Cardiac muscle cell (in vitro differentiated cells and primary cell): ENCODE results near the gene BBX. TPM values are rescaled to one million over a fixed set of nuclear protein-coding genes. Genes with fewer than 3 reads are reported as not detected.

Experiments used
- DNase-seq, 2 donors: peaks; one replicate each; pipeline versions ENCODE4 v3.0.0 to v3.0.0-alpha.2; 2010 to 2017; ENCODE audit warnings: low read depth in 1 of 2, low spot score in 1 of 2
- H3K27ac ChIP-seq: fragments of 200-600 bp; sonication (generic); 2 replicates; pipeline ENCODE4 v1.5.1; 2016
- H3K27me3 ChIP-seq: fragments of 200-600 bp; sonication (generic); 2 replicates; pipeline ENCODE4 v1.6.0; 2016; ENCODE audit warnings: control low read depth
- H3K36me3 ChIP-seq: fragments of 200-600 bp; sonication (generic); 2 replicates; pipeline ENCODE4 v1.5.1; 2016; ENCODE audit warnings: control low read depth
- H3K4me1 ChIP-seq: fragments of 200-600 bp; sonication (generic); 2 replicates; pipeline ENCODE4 v1.8.1; 2017; ENCODE audit warnings: low read depth, mild to moderate bottlenecking, mixed run types
- H3K4me3 ChIP-seq: fragments of 200-600 bp; sonication (generic); 2 replicates; pipeline ENCODE4 v1.5.1; 2016; ENCODE audit warnings: mild to moderate bottlenecking
- H3K9me3 ChIP-seq: fragments of 200-600 bp; sonication (generic); 2 replicates; pipeline ENCODE4 v1.5.1; 2017; ENCODE audit warnings: low read depth, mild to moderate bottlenecking, control low read depth
- polyA plus RNA-seq: library from polyadenylated mRNA; unstranded; fragments of >200 nt; fragmentation: Nextera tagmentation; extraction: Ambion mirVana; gene quantifications from 2 replicates; pipeline ENCODE4 v1.2.1, GENCODE V29; 2016
- total RNA-seq: library from RNA; depleted of rRNA; stranded (reverse); fragments of >200 nt; gene quantifications from 2 replicates; pipeline ENCODE4 v1.2.3, GENCODE V29; 2016
- TF ChIP-seq, protein P1 (sequence below): IDR thresholded peaks from 2 replicates; pipeline ENCODE4 v1.5.1; 2012; ENCODE audit warnings: low read depth, mild to moderate bottlenecking, low read length

The BBX gene
- total and polyA plus RNA-seq, 2 experiments from 2014 or later: 77.5 to 96.2 TPM

DNA sequence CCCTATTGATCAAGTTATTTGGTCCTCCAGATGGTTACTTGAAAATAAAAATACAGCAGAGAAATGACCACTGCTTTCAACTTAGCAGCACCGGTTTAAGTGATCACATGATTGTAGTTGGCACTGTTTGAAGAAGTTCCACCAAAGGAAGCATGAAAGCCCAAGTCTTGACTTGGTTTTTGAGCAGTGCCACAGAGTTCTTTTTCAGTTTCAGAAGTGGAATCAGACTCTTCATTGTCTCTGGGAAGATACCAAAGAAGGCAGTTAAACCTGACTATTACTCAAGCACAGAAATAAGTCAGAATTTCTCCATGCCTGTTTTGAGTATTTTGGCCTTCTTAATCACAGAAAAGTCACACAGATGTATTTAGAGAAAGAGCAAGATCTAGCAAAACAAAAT lies 66.7 kb downstream of the BBX start:
- Histone ChIP-seq H3K36me3 (no peaks in the 10 kb centered on the region), H3K9me3 (no peaks in the 10 kb centered on the region), H3K27ac (no peak overlapping the region), H3K4me1 (peaks cover 9% of the 10 kb centered on the region), H3K27me3 (no peaks in the 10 kb centered on the region), H3K4me3 (no peak overlapping the region)
- DNase-seq: no peak
- TF ChIP-seq, protein P1, sequence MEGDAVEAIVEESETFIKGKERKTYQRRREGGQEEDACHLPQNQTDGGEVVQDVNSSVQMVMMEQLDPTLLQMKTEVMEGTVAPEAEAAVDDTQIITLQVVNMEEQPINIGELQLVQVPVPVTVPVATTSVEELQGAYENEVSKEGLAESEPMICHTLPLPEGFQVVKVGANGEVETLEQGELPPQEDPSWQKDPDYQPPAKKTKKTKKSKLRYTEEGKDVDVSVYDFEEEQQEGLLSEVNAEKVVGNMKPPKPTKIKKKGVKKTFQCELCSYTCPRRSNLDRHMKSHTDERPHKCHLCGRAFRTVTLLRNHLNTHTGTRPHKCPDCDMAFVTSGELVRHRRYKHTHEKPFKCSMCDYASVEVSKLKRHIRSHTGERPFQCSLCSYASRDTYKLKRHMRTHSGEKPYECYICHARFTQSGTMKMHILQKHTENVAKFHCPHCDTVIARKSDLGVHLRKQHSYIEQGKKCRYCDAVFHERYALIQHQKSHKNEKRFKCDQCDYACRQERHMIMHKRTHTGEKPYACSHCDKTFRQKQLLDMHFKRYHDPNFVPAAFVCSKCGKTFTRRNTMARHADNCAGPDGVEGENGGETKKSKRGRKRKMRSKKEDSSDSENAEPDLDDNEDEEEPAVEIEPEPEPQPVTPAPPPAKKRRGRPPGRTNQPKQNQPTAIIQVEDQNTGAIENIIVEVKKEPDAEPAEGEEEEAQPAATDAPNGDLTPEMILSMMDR: no peak

DNA sequence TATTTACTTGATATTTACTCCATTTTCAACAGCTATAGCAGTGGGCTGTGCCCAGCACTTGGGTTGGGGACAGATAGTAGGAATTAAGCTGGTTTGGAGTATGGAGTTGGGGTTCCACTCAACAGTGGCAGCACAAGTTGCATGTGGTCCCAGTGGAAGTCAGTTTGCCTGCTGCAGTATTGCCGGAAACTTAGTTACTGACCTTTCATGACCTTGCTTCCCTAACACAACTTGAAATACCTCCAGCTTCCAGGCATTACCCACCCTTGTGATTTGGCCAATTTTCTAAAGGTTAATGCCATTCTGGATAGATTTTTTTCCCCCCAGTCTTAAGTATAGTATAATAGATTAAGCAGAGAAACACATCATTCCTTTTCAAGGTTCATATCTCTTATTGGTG lies 68.0 kb downstream of the BBX start:
- Histone ChIP-seq H3K27ac (no peak overlapping the region), H3K27me3 (no peaks in the 10 kb centered on the region), H3K36me3 (no peaks in the 10 kb centered on the region), H3K4me3 (no peak overlapping the region), H3K4me1 (peaks cover 9% of the 10 kb centered on the region), H3K9me3 (no peaks in the 10 kb centered on the region)
- TF ChIP-seq, protein P1: no peak
- DNase-seq: no peak

DNA sequence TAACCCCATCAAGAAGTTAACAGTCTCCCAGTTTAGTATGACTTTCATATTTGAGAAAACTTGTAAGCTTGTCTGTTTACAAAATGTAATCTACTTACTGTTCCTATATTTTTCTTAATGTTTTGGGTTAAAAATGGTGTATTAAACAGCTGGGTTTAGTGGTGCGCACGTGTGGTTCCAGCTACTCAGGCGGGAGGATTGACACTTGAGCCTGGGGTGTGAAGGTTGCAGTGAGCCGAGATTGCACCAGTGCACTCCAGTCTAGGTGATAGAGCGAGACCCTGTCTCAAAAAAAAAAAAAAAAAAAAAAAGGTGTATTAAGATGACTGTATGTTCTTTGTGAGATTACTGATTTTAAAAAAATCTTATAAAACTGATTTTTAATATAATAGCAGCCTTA lies 69.3 kb downstream of the BBX start:
- no peaks in the 10 kb centered on the region for H3K36me3 ChIP-seq
- no peak overlapping the region for H3K27ac ChIP-seq
- no peaks in the 10 kb centered on the region for H3K27me3 ChIP-seq
- no peak for DNase-seq
- H3K4me3 ChIP-seq: no peak overlapping the region
- peaks cover 9% of the 10 kb centered on the region for H3K4me1 ChIP-seq
- TF ChIP-seq, protein P1: no peak
- H3K9me3 ChIP-seq: no peaks in the 10 kb centered on the region

DNA sequence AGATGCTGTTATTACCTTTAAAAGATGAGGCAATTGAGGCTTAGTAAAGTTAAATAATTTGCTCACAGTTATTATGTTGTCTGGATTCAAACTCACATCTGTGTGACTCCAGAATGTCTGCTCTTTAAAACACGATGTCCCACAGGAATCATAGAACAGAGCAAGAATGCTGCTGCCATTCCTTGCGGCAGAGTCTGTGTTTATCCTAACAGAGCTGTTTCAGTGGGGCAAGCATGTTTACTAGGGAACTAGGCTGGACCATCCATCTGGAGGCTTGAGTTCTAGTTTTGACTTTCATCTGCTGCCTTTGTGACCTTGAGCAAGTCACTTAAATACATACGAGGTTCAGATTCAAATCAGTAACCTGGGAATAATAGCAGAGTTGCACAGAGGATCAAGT lies 72.1 kb downstream of the BBX start:
- H3K27me3 ChIP-seq: no peaks in the 10 kb centered on the region
- DNase-seq: no peak
- H3K36me3 ChIP-seq: no peaks in the 10 kb centered on the region
- H3K4me3 ChIP-seq: no peak overlapping the region
- H3K9me3 ChIP-seq: no peaks in the 10 kb centered on the region
- TF ChIP-seq, protein P1: no peak
- no peak overlapping the region for H3K27ac ChIP-seq
- peaks cover 19% of the 10 kb centered on the region for H3K4me1 ChIP-seq

DNA sequence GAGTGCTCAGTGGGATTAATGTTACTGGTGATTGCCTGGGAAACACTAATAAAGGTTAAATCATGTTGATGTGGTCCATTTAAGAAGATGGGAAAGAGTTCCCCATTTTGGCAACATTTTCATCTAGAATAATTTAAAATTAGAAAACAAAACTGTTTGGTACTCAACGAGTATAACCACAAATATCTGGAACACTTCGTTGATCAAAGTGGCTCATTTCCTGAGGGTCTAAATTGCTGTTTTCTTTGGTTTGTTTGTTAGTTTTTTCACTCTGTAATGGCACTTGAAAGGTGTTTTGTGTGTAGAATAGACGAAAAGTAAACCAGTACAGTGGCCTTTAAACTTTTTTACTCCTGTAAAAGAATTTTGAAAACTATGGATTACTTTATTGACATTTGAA lies 73.9 kb downstream of the BBX start:
- H3K27me3 ChIP-seq: no peaks in the 10 kb centered on the region
- H3K9me3 ChIP-seq: no peaks in the 10 kb centered on the region
- no peaks in the 10 kb centered on the region for H3K36me3 ChIP-seq
- H3K27ac ChIP-seq: no peak overlapping the region
- peaks cover 19% of the 10 kb centered on the region for H3K4me1 ChIP-seq
- DNase-seq: no peak
- TF ChIP-seq, protein P1: no peak
- H3K4me3 ChIP-seq: no peak overlapping the region
